HepG2 (cell line): ENCODE results near the gene PNKP. TPM values are rescaled to one million over a fixed set of nuclear protein-coding genes. Genes with fewer than 3 reads are reported as not detected.

ENCODE experiments used
- AFF4 ChIP-seq: sonication (generic); formaldehyde crosslinking; IDR thresholded peaks from 2 replicates; pipeline ENCODE4 v1.4.0; 2020; ENCODE audit warnings: missing genetic modification reagents
- AKAP8 ChIP-seq: sonication (generic); formaldehyde crosslinking; IDR thresholded peaks from 2 replicates; pipeline ENCODE4 v1.5.1; 2020; ENCODE audit warnings: mild to moderate bottlenecking, missing genetic modification reagents
- ATM ChIP-seq: fragments of 450-650 bp; IDR thresholded peaks from 2 replicates; pipeline ENCODE4 v1.7.1; 2017; ENCODE audit warnings: mild to moderate bottlenecking, borderline replicate concordance
- DMAP1 ChIP-seq: IDR thresholded peaks from 2 replicates; pipeline ENCODE4 v1.6.1; 2016
- ELF3 ChIP-seq: IDR thresholded peaks from 2 replicates; pipeline ENCODE4 v1.6.1; 2016; ENCODE audit warnings: missing genetic modification reagents, missing compliant biosample characterization
- GATAD1 ChIP-seq: IDR thresholded peaks from 2 replicates; pipeline ENCODE4 v1.6.1; 2016; ENCODE audit warnings: missing genetic modification reagents, missing compliant biosample characterization
- NAIF1 ChIP-seq: sonication (generic); formaldehyde crosslinking; IDR thresholded peaks from 2 replicates; pipeline ENCODE4 v1.5.0; 2020; ENCODE audit warnings: mild to moderate bottlenecking, missing genetic modification reagents, borderline replicate concordance
- NFYC ChIP-seq: IDR thresholded peaks from 2 replicates; pipeline ENCODE4 v1.6.1; 2016; ENCODE audit warnings: missing genetic modification reagents, missing compliant biosample characterization
- POLR2A ChIP-seq, 2 experiments: IDR thresholded peaks; 2 replicates each; pipeline ENCODE4 v1.6.1; 2011; ENCODE audit warnings: low read depth in 2 of 2, low read length in 2 of 2, mild to moderate bottlenecking in 1 of 2, moderate library complexity in 1 of 2; ENCODE audit not compliant: insufficient read depth in 1 of 2
- RELA ChIP-seq: sonication (generic); formaldehyde crosslinking; IDR thresholded peaks from 2 replicates; pipeline ENCODE4 v1.4.0; 2020; ENCODE audit warnings: missing genetic modification reagents
- SAFB2 ChIP-seq: sonication (generic); formaldehyde crosslinking; IDR thresholded peaks from 2 replicates; pipeline ENCODE4 v1.5.1; 2020; ENCODE audit warnings: missing genetic modification reagents, low read depth, mild to moderate bottlenecking, borderline replicate concordance
- TARDBP ChIP-seq: sonication (generic); formaldehyde crosslinking; IDR thresholded peaks from 2 replicates; pipeline ENCODE4 v1.8.0; 2022; ENCODE audit warnings: mild to moderate bottlenecking, missing genetic modification reagents
- TBP ChIP-seq: sonication (generic); formaldehyde crosslinking; IDR thresholded peaks from 2 replicates; pipeline ENCODE4 v1.5.0; 2020; ENCODE audit warnings: missing genetic modification reagents
- TGIF2 ChIP-seq: IDR thresholded peaks from 2 replicates; pipeline ENCODE4 v1.6.1; 2016; ENCODE audit warnings: control low read depth, missing compliant biosample characterization
- WIZ ChIP-seq: sonication (generic); formaldehyde crosslinking; IDR thresholded peaks from 2 replicates; pipeline ENCODE4 v1.5.1; 2020; ENCODE audit warnings: mild to moderate bottlenecking, missing genetic modification reagents
- ZBED4 ChIP-seq: sonication (generic); formaldehyde crosslinking; IDR thresholded peaks from 2 replicates; pipeline ENCODE4 v1.4.0; 2020; ENCODE audit warnings: missing genetic modification reagents, borderline replicate concordance
- ZBTB42 ChIP-seq: sonication (generic); formaldehyde crosslinking; IDR thresholded peaks from 2 replicates; pipeline ENCODE4 v1.5.0; 2020; ENCODE audit warnings: mild to moderate bottlenecking, missing genetic modification reagents
- ZNF329 ChIP-seq: sonication (generic); formaldehyde crosslinking; IDR thresholded peaks from 2 replicates; pipeline ENCODE4 v1.9.0; 2021; ENCODE audit warnings: low read depth, mild to moderate bottlenecking, missing genetic modification reagents
- ZNF44 ChIP-seq: sonication (generic); formaldehyde crosslinking; IDR thresholded peaks from 2 replicates; pipeline ENCODE4 v1.5.1; 2020; ENCODE audit warnings: mild to moderate bottlenecking, missing genetic modification reagents
- ZNF558 ChIP-seq: sonication (generic); formaldehyde crosslinking; IDR thresholded peaks from 2 replicates; pipeline ENCODE4 v1.9.0; 2022; ENCODE audit warnings: mild to moderate bottlenecking, missing genetic modification reagents, borderline replicate concordance
- ZNF572 ChIP-seq: sonication (generic); formaldehyde crosslinking; IDR thresholded peaks from 2 replicates; pipeline ENCODE4 v1.5.1; 2020; ENCODE audit warnings: mild to moderate bottlenecking, missing genetic modification reagents
- ZNF746 ChIP-seq: sonication (generic); formaldehyde crosslinking; IDR thresholded peaks from 2 replicates; pipeline ENCODE4 v1.8.0; 2022; ENCODE audit warnings: mild to moderate bottlenecking, missing genetic modification reagents
- ZSCAN12 ChIP-seq: sonication (generic); formaldehyde crosslinking; IDR thresholded peaks from 2 replicates; pipeline ENCODE4 v1.9.0; 2021; ENCODE audit warnings: mild to moderate bottlenecking, missing genetic modification reagents
- polyA plus RNA-seq, 8 experiments: library from polyadenylated mRNA; depleted of rRNA in 3 of 8; stranded (reverse) in 7 of 8; unstranded in 1 of 8; fragments of >200 nt; fragmentation: Illumina TruSeq in 4 of 8; extraction: Trizol in 4 of 8; gene quantifications; 2 replicates each; pipeline versions ENCODE4 v1.2.1 to v1.2.3, GENCODE V29; 2011 to 2016; ENCODE audit warnings: low read depth in 4 of 8, missing spikeins in 1 of 8, mixed read lengths in 1 of 8; ENCODE audit not compliant: insufficient read depth in 1 of 8
- total RNA-seq, 5 experiments: library from RNA; depleted of rRNA; stranded (reverse); fragments of >200 nt; fragmentation: Illumina TruSeq; extraction: Trizol; gene quantifications; 2 replicates each; pipeline ENCODE4 v1.2.3, GENCODE V29; 2016; ENCODE audit warnings: low read depth in 1 of 5
- TF ChIP-seq, protein P1 (sequence below): sonication (generic); formaldehyde crosslinking; IDR thresholded peaks from 2 replicates; pipeline ENCODE4 v1.8.1; 2023; ENCODE audit warnings: missing genetic modification reagents, mild to moderate bottlenecking, borderline replicate concordance

PNKP gene
- total and polyA plus RNA-seq, 2 of the 13 experiments (the other 11 are each of a cell fraction or from before 2014, with no cell fraction given), result 12.7 to 27.1 TPM

- TF ChIP-seq ZSCAN12 (CRISPR knock-in tag), result 0 out of 2 replicates have a peak, but pooled peaks have one; percentile 39
- 0 out of 2 replicates have a peak, but pooled peaks have one; percentile 20 for TF ChIP-seq RELA
- no peak for TF ChIP-seq AFF4 (CRISPR knock-in tag)
- no peak for TF ChIP-seq ELF3 (CRISPR knock-in tag)
- TF ChIP-seq ZBTB42 (CRISPR knock-in tag), result 0 out of 2 replicates have a peak, but pooled peaks have one; percentile 62
- no peak for TF ChIP-seq TBP
- no peak for TF ChIP-seq ZNF44 (CRISPR knock-in tag)
- TF ChIP-seq ZNF572 (CRISPR knock-in tag), result no peak
- peak; percentile 95 for TF ChIP-seq GATAD1 (CRISPR knock-in tag)
- no peak; the same call in 1 of the 2 replicates for TF ChIP-seq SAFB2
- TF ChIP-seq POLR2A (IDR thresholded peaks at IDR 0.05; ENCODE audit: insufficient read depth in 1 of 2, low read depth in 2 of 2, low read length in 2 of 2), result peak; percentile 50 to 81
- no peak for TF ChIP-seq ZNF558 (CRISPR knock-in tag)
- TF ChIP-seq NAIF1 (CRISPR knock-in tag), result peak; percentile 84
- TF ChIP-seq ZBED4, result 0 out of 2 replicates have a peak, but pooled peaks have one; percentile 68
- TF ChIP-seq TARDBP (CRISPR knock-in tag), result peak; percentile 62
- TF ChIP-seq ZNF329 (CRISPR knock-in tag), result peak; percentile 12; the same call in 1 of the 2 replicates
- TF ChIP-seq ATM, result no peak
- TF ChIP-seq, protein P1, sequence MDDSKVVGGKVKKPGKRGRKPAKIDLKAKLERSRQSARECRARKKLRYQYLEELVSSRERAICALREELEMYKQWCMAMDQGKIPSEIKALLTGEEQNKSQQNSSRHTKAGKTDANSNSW (CRISPR knock-in tag), result peak; percentile 26; the same call in 1 of the 2 replicates
- TF ChIP-seq TGIF2, result no peak
- peak; percentile 86 for TF ChIP-seq DMAP1 (CRISPR knock-in tag)
- TF ChIP-seq ZNF746, result peak; percentile 55; the same call in 1 of the 2 replicates
- peak; percentile 71 for TF ChIP-seq NFYC (CRISPR knock-in tag)
- peak; percentile 60; the same call in 1 of the 2 replicates for TF ChIP-seq AKAP8 (CRISPR knock-in tag)
- TF ChIP-seq WIZ (CRISPR knock-in tag), result no peak
Measured at GRCh38 chr19:49866933-49867782, at the start of gene PNKP (continued).
